GM18507 (cell line): ENCODE results near the gene TRIO.
A peak's percentile ranks its signal among the peaks of the same experiment; 100 is the strongest.

ENCODE experiments used
- DNase-seq: peaks from one replicate; pipeline ENCODE4 v3.0.0; 2011; ENCODE audit warnings: low read depth; ENCODE audit not compliant: insufficient read length; ENCODE audit errors: extremely low spot score
- FAIRE-seq: peaks from 2 replicates; lab custom pipeline; 2011; peaks lifted over from hg19 to GRCh38; lab: Jason Lieb, UNC

Gene TRIO

DNA sequence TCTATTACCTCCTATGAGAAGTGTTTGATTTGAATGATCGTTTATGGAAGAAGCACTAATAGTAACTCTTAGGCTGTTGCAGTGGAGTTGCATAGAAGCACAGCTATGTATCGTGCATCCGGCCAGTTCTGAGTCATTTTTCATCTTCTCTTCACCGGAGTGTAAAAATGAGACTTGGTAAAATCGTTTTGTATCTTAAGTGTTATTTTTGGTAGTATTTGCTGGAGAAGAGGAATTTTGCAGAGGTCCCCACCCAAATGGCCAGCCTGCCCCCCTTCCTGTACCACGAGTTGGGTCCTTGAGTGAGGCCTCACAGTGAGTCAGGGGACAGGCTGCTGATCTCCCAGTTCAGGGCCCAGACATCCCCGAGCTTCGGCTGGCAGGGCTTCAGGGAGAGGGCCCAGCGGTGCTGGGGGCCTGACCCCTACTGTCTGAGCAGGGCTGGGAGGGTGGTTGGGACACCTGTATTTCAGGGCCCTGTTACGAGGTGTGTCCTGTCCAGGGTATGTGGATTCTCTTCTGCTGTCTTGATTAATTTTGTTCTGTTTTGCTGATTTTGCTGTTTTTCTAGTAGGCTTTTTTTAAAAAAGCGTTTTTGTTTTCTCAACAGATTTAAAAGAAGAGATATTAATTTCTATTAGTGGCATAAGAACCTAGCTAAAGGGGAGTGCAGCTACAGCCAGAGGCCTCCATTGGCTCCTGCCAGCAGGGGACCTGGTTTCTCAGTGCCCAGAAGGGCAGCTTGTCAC lies 210.8 kb downstream of the TRIO start:
- FAIRE-seq (no peak), DNase-seq (no peak)

- DNase-seq (no peak), FAIRE-seq (no peak)
Measured at GRCh38 chr5:14355391-14355790, 212.2 kb downstream of the TRIO start.

GRCh38 chr5:14356305-14356704 lies 213.2 kb downstream of the TRIO start:
- FAIRE-seq (peak; percentile 55), DNase-seq (no peak)

- no peak for DNase-seq
- no peak for FAIRE-seq
Measured at GRCh38 chr5:14357441-14357840, 214.3 kb downstream of the TRIO start.

DNA sequence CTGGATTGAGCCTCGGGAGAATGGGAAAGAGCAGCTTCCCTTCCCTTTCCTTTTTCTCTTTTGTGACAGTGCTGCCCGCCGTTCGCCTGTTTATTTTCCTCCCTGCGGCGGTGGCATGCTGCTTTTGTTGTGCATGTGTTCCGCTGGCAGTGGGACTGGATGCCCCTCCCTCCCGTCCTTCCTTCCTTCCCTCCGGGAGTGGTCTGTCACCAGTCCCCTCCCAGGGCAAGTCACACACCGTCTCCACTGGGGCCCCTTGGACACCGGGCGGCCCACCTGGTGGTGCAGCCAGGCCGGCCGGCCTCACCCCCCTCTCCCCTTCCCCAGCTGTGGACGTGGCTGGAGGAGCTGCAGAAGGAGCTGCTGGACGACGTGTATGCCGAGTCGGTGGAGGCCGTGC lies 214.7 kb downstream of the TRIO start:
- DNase-seq (no peak), FAIRE-seq (no peak)

DNA sequence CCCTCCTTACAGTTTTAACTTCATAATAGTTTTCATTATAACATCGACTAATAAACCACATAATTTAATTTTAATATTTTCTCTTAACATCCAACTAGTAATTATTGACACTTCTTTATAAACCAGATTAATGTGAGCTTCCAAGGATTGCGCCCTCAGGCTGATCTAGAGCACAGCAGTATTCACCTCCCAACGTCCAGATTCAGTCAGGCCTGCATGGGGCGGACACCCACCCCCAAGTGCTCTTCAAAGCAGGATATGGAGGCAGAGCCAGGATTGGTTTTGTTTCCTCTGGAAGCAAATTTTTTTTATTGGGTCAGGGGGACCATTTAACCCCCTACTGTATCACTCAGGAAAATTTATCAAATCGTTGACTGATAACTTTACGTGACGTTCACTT lies 215.4 kb downstream of the TRIO start:
- FAIRE-seq: no peak
- DNase-seq: no peak

GRCh38 chr5:14359069-14360043 lies 216.2 kb downstream of the TRIO start:
- FAIRE-seq (no peak), DNase-seq (no peak)

DNA sequence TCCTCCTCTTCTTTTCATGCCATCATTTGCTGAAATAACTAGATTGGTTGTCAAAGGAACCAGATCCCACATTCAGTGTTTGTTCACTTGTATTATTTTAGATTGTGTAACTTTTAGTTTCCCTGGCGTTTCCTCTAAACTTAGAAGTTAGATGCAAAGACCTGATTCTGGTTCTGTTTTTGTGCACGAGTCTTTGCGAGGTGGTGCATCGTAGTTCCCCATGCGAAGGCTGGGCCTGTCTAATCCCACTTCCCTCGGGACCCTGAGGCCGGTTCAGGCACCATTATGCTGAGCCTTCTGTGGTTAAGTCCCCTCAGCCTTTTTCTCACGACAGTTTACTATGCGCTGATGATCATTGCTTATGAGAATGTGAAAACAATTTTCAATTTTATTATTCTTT lies 219.3 kb downstream of the TRIO start:
- FAIRE-seq (no peak), DNase-seq (no peak)

DNA sequence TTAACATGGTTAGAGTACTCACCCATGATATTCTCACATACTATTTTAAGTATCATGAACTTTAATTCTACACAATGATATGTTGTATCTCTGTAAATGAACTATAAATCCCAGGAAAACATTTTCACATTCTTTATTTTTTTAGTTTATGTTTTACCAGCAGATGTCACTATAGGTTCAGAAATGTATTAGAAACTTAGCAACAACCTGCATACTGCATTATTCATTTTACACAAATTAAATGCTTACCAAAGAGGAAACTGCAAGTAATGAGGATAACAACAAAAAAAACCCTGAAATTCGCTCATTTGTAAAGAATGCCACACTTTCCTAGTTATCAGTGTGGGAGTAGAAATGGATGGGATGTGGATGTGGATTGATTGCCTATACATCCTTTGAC lies 221.0 kb downstream of the TRIO start:
- FAIRE-seq: no peak
- DNase-seq: no peak

GRCh38 chr5:14364576-14365472 lies 221.7 kb downstream of the TRIO start:
- DNase-seq (no peak), FAIRE-seq (no peak)

DNA sequence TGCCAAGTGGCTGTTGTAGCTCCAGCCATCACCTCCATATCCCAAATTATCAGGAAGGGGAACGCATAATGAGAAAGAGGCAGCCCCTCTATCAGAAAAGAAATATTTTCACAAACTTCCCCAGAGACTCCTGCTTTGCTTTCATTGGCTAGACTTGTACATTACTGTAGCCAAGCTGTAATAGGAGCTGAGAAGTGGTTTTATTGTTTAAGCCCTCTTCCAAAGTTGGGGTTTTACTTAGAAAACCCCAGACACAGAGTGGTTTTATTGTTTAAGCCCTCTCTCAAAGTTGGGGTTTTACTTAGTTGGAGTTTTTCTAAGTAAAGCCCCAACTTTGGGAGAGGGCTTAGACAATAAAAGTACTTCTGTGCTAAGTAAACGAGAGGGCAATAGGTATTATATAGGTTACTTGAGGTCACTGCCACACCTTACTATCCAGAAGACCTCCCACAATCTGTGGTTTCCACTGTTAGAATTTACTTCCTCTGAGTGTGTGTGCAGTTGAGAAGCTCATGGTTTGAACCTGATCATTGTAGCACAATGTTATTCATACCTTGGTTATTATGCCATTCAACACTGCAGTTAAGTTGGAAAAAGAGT lies 222.8 kb downstream of the TRIO start:
- DNase-seq: no peak
- no peak for FAIRE-seq

- FAIRE-seq (no peak), DNase-seq (no peak)
Measured at GRCh38 chr5:14366763-14367162, 223.6 kb downstream of the TRIO start.

- no peak for FAIRE-seq
- no peak for DNase-seq
Measured at GRCh38 chr5:14367364-14367763, 224.2 kb downstream of the TRIO start.

GRCh38 chr5:14369780-14370179 lies 226.6 kb downstream of the TRIO start:
- FAIRE-seq: no peak
- no peak for DNase-seq

DNA sequence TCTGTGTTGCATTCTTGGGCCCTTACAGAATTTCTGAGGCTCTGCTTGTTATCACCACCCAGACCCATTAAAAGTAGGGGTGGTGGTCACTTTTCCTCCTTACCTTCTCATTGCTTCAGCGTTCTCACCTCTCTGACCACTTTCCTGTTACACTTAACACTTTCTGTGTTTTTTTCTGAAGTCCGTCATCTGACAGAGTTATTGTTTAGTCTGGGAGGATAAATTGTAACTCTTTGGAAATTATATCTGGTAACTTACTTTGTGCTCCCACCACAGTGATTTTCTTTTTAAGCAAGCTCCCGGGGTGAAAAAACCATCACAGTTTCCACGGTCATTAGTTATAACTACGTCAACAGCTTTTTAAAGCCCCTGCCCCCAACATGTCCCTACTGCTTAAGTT lies 227.2 kb downstream of the TRIO start:
- FAIRE-seq: no peak
- no peak for DNase-seq

- DNase-seq (no peak), FAIRE-seq (no peak)
Measured at GRCh38 chr5:14373685-14374084, 230.5 kb downstream of the TRIO start.

DNA sequence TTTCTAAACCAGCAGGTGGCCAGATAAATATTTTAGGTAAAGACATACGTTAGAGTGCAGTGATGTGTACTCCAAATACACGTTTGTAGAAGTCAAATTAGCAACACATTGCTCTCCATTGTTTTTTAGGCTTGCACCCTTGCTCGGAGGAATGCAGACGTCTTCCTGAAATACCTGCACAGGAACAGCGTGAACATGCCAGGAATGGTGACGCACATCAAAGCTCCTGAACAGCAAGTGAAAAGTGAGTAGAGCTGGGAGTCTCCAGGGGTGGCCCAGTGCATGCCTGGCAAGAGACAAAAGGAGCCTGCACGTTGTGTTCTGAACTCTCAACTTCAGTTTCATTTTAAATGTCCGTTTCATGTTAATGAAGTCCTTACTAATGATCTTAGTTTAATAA lies 231.0 kb downstream of the TRIO start:
- no peak for DNase-seq
- no peak for FAIRE-seq

- FAIRE-seq (no peak), DNase-seq (no peak)
Measured at GRCh38 chr5:14376789-14377188, 233.6 kb downstream of the TRIO start.

DNA sequence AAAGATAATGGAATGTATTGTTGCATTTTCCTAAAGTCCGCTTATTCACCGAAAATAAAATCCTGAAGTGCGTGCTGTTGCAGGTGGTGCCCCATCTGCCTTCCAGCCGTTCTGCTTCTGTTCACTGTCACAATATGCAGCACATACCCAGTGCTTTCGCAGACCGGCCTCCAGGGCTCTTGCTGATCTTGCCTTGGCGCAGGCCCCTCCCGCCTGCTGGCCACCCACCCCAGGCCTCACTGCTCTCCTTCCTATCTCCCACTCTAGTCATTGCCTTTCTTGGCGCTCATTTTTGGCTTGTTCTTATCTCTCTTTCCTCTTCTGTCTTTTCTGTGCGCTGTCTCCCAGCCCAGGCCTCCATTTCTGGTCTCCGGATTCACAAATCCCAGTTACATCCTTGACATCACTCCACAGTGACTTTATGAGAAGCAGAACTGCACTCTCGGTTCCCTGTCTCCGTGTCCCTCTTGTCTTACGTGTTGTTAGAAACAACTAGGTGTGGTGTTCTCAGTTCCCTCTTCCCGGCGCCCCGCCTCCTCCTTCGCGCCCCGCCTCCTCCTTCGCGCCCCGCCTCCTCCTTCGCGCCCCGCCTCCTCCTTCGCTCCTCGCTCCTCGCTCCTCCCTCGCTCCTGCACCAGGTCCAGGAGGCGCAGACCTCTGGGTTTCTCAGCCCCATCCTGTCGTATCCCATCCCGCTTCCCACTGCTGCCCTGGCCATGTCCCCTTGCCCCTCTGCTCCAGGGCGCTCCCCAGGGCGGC lies 236.8 kb downstream of the TRIO start:
- DNase-seq (no peak), FAIRE-seq (peak; percentile 51)
